ACHN (cell line): ENCODE results near the gene AKAP17A.
"Not testable (repeated sequence)": the region's sequence is repeated elsewhere in the genome, so short reads cannot be mapped to it uniquely, and the experiment has no call there.

Experiments used
- DNase-seq: peaks from one replicate; pipeline ENCODE4 v3.0.0-alpha.2; 2015
- in situ Hi-C: cut with HindIII; loops from 2 replicates; pipeline ENCODE4 v1.10.0; 2017; ENCODE audit warnings: low sequenced_read_pairs, low pct_ligation_motif_present, low pct_unique_long_range_greater_than_20kb

AKAP17A gene, protein sequence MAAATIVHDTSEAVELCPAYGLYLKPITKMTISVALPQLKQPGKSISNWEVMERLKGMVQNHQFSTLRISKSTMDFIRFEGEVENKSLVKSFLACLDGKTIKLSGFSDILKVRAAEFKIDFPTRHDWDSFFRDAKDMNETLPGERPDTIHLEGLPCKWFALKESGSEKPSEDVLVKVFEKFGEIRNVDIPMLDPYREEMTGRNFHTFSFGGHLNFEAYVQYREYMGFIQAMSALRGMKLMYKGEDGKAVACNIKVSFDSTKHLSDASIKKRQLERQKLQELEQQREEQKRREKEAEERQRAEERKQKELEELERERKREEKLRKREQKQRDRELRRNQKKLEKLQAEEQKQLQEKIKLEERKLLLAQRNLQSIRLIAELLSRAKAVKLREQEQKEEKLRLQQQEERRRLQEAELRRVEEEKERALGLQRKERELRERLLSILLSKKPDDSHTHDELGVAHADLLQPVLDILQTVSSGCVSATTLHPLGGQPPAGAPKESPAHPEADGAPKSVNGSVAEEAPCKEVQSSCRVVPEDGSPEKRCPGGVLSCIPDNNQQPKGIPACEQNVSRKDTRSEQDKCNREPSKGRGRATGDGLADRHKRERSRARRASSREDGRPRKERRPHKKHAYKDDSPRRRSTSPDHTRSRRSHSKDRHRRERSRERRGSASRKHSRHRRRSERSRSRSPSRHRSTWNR

DNA sequence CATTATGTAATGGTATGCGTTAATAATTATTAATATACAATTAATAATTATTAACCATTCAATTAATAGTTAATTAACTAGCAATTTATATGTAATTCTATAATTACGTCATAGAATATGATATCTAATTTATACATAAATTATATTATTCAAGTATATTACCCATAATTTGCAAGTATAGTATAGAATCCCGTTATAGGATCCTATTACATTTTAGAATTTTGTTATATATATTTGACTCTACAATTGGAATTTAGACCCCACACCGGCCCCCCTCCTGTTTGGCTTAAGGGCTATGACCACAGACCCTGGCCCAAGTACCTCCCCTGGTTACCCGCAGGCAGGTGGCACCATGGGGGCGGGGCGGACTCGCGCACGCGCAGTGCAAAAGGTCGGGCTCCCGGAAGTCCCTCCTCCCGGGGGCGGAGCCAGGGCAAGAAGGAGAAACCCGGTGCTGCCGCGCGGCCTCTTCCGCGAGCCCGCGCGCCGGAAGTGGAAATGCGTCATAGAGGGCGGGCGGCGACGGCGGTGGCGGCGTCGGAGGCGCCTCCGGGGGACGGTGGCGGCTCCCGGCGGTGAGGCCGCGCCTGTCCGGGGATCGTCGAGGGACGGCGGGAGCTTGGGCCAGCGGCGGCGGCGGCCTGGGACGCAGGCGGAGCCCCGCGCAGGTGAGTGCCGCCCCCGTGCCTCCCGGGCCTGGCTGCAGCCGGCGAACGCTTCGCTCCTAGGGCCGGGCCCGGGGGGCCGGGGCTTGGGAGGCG, at the start of gene AKAP17A:
Gene AKAP17A, plus strand, starts transcription at position 503 of the 761 bp plus-strand sequence. CDS start 1,859 bp downstream, outside the sequence.
- peak; percentile 79 for DNase-seq
- in situ Hi-C loops: no loop called here

DNA sequence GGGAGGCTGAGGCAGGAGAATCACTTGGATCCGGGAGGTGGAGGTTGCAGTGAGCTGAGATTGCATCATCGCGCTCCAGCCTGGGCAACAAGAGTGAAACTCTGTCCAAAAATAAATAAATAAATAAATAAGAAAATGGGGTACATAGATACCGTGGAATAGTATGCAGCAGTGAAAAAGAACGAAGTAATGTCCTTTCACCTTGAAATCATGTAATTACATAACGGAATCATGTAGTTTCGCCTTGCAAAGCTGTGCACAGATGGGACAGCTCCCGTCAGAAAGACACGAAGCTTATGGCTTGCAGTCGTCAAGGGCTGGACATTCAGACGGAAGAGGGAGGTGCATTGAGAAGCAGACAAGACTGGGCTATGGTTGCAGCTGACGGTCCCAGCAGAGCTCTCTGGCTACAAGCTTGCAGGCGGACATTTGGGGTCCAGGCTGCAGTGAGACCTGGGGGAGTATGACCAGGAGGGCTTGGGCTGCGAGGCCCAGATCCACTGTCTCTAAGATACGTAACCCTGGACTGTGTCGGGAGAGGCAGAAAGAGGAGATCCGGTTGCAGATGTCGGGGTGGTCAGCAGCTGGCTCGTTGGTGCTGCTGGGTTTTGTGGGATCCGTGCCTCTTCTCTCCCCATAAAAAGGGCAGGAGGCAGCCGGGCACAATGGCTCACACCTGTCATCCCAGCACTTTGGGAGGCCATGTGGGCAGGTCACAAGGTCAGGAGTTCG, 48.2 kb upstream of the AKAP17A start:
- DNase-seq: no peak
- in situ Hi-C loops: no loop called here

DNA sequence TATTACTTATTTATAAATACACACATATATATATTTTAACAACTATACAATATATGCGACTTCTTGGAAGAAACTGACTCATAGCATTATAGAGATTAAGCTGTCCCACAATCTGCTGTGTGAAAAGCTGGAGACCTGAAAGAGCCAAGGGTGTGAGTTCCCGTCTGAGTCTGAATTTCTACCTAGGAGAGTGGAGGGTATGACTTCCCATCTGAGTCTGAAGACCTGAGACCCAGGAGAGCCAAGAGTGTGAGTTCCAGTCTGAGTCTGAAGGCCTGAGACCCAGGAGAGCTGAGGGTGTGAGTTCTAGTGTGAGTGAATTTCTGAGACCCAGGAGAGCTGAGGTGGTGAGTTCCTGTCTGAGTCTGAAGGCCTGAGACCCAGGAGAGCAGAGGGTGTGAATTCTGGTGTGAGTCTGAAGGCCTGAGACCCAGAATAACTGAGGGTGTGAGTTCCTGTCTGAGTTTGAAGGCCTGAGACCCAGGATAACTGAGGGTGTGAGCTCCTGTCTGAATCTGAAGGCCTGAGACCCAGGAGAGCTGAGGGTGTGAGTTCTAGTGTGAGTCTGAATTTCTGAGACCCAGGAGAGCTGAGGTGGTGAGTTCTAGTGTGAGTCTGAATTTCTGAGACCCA, 45.5 kb upstream of the AKAP17A start:
- in situ Hi-C loops: no loop called here
- no peak for DNase-seq

DNA sequence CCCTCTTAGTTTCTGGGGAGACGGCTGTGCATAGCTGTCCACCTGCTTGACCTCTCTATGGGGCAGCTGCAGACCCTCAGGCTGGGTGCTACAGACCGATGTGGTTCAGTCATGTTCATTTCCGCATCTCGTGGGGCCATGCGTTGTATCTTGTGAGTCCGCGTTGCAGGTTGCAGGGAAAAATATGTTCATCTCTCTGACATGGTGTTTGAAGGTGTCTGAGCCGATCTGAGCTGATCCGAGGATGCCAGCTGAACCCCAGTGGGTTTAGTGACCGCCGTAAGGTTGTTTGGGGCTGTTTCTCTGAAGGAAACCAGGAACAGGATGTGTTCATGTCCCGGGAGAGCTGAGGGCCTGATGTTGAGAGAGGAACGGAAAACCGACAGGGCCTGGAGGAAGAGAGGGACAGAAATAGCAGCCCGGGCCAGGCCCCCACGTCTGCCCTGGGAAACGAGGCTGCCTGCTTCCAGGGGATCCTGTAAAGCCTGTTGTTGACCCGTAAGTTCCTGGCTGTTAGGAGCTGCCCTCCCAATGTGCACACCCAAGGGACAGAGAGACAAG, 44.6 kb upstream of the AKAP17A start:
- in situ Hi-C loops: no loop called here
- no peak for DNase-seq

DNA sequence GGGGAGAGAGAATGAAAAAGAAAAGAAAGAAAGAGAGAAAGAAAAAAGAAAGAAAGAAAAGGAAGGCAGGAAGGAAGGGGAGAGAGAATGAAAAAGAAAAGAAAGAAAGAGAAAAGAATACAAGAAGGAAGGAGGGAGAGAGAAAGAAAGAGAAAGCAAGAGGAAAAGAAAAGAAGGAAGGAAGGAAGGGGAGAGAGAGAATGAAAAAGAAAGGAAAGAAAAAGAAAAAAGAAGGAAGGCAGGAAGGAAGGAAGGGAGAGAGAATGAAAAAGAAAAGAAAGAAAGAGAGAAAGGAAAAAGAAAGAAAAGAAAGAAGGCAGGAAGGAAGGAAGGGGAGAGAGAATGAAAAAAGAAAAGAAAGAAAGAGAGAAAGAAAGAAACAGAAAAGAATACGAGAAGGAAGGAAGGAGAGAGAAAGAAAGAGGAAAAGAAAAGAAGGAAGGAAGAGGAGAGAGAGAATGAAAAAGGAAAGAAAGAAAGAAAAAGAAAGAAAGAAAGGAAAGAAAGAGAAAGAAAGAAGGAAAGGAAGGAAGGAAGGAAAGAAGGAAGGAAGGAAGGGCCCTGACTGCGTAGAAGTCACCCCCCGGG, 39.4 kb upstream of the AKAP17A start:
- in situ Hi-C loops: no loop called here
- DNase-seq: no peak

DNA sequence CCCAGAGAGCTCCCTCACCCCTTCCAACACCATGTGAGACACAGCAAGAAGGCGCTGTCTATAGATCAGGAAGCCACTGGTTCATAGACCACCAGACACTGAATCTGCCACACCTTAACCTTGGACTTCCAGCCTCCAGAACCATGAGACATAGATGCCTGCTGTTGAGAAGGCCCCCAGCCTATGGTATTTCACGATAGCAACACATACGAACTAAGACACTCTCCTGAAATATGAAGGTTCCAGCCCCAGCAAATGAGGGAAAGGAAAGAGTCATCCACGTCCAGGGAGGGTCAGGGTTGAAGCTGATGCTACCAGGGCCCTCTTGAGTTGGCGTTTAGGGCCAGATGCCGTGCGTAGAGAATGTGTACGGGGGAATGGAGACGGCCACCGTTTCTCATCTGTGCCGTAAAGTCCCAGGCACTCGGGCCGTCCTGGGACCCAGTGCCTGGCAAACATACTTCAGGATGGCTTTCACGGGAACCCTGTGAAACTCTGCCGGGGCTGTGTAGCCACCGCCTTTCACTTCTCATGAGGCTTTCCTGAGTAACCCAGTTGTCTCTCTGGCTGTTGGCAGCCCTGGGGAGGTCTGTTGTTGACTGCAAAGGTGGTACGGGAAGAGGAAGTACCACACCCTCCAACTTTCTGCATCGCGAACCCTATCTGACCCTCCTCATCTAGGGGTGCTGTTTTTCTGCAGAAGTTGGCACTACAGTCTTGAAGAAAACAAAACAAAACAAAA, 36.8 kb upstream of the AKAP17A start:
- DNase-seq: no peak
- in situ Hi-C loops: no loop called here

DNA sequence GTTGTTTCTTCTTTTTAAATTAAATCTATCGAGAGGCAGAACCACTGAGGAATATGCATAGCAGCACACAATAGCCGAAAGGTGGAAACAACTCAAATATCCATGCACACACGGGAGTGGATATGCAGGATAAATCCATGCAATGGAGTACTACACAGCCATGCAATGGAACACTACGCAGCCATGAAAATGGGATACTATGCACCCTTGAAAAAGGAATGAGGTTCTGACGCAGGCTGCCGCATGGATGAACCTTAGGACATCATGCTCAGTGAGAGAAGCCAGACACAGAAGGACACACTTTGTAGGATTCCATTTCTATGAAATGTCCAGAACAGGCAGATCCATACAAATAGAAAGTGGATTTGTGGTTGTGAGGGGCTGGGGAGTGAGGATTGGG, 36.0 kb upstream of the AKAP17A start:
- in situ Hi-C loops: no loop called here
- no peak for DNase-seq

DNA sequence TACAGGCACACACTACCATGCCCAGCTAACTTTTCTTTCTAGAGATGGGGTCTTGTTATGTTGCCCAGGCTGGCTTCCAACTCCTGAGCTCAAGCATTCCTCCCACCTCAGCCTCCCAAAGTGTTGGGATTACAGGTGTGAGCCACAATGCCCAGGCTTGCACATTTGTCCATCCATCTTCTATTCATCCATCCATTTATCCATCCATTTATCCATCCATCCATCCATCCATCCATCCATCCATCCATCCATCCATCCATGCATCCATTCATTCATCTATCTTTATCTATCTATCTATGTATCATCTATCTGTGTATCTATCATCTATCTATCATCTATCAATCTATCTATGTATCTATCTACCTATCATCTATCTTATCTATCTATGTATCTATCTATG, 34.0 kb upstream of the AKAP17A start:
- in situ Hi-C loops, DNase-seq: not testable (repeated sequence)

DNA sequence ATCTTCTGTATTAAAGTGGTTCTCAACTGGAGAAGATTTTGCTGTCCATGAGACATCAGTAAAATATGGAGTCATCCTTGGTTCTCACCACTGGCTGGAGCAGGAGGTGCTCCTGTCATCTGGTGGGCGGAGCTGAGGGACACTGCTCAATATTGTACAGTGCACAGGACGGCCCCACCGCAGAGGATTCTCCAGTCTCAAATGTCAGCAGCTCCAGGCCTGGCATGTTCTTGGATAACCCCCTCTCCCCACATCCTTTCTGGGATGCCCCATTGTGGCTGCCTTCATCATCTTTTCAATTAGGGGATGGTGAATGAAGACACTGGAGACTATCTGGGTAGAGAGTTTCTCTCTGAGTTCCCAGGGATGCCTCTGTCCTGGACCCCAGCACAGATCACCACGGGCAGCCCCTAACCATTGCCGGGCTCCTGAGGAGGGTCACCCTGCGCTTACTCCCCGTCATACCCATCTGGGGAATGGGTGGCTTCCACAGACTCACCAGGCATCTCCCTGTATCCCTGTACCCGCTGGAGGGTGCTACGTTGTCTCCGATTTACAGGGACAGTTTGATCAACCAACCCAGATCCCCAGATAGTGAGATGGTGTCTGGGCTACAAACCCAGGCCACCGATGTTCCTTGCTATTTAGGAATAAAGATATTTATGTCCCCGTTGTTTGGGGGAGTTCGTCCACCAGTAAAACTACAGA, 32.5 kb upstream of the AKAP17A start:
- in situ Hi-C loops: no loop called here
- DNase-seq: no peak

DNA sequence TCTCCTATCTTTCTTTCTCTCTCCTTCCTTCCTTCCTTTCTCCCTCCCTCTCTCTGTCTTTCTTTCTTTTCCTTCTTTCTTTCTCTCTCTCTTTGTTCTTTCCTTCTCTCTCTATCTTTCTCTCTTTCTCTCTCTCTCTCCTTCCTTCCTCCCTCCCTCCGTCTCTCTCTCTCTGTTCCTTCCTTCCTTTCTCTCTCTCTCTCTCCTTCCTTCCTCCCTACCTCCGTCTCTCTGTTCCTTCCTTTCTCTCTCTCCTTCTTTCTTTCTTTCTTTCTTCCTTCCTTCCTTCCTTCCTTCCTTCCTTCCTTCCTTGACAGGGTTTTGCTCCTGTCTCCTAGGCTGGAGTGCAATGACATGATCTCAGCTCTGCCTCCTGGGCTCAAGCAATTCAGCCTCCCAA, 30.2 kb upstream of the AKAP17A start:
- DNase-seq: no peak
- in situ Hi-C loops: no loop called here

DNA sequence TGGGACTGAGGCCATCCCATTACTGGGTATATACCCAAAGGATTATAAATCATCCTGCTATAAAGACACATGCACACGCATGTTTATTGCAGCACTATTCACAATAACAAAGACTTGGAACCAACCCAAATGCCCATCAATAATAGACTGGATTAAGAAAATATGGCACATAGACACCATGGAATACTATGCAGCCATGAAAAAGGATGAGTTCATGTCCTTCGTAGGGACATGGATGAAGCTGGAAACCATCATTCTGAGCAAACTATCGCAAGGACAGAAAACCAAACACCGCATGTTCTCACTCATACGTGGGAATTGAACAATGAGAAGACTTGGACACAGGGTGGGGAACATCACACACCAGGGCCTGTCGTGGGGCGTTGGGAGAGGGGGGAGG, 27.3 kb upstream of the AKAP17A start:
- DNase-seq, in situ Hi-C loops: not testable (repeated sequence)

DNA sequence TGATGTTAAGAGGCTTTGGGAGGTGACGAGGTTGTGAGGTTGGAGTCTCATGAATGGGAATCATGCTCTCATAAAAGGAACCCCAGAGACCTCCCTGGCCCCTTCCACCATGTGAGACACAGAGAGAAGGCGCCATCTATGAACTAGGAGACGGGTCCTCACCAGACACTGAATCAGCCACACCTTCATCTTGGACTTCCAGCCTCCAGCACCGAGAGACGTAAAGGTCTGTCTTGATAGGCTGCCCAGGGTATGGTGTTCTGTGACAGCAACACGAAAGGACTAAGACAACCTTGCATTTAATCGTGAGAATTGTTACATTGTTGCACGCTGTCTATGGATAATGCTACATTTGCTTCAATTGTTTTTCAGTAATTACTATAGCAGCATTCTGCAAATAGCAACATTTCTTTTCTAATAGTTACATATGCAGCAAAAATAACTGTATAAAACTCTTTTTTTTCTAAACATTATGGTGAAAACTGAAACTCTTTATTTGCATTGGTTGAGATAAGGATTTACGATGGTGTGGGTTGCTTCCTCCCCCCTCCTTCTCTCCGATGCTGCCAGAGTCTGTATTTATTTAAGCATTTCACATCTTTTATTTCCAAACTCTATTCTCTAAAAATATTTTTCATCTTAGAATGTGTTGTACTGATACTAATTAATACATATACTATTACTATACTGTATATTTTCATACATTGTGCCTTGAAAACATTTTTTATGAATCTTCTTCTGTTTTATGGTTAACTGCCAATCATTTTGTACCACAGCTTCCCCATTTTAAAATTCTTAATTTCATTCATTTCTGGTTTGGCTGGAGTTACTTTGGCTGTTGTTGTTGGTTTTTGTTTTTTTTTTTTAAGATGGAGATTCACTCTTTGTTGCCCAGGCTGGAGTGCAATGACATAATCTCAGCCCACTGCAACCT, 26.4 kb upstream of the AKAP17A start:
- in situ Hi-C loops: no loop called here
- no peak for DNase-seq

DNA sequence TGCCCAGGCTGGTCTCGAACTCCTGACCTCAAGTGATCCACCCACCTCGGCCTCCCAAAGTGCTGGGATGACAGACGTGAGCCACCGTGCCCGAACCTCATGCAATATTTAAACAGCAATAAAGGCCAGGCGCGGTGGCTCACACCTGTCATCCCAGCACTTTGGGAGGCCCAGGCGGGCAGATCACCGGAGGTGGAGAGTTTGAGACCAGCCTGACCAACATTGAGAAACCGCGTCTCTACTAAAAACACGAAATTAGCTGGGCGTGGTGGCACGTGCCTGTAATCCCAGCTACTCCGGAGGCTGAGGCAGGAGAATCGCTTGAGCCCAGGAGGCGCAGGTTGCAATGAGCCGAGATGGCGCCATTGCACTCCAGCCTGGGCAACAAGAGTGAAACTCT, 17.2 kb upstream of the AKAP17A start:
- in situ Hi-C loops, DNase-seq: not testable (repeated sequence)

DNA sequence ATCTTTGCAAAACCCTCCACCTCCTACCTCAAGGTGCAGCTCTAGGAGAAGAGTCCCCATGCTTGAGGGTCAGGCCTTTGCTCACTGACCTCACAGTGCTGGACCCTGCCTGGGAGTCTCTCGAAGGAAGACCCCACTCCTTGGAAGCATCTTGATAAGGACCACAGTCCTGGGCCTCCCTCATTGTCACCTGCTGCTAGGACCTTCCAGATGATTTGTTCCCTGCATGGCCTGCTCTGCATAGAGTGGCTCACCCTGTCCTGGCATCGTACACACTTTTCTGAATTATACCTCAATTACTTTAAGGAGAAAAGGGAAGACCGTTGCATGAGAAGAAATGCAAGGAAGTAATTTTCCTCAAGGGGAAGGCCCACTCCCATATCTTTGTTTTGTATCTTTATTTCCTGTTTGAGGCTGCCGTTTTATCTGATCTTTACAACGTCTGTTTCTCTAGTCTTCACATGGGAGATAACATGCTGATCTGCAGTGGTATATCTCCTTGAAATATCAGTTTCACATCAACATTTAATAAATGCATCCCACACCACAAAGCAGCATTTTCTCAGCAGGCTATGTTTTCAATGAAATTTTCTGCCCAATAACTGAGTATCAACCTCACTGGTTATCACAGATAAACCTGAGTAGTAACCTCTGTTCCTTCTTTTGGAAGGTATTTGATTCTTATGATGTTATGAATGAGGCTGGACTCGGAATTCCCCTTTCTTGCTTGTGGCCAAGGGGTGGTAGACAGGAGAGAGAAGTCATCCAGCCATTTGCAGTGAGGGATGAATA, 15.0 kb upstream of the AKAP17A start:
- in situ Hi-C loops: no loop called here
- DNase-seq: no peak

DNA sequence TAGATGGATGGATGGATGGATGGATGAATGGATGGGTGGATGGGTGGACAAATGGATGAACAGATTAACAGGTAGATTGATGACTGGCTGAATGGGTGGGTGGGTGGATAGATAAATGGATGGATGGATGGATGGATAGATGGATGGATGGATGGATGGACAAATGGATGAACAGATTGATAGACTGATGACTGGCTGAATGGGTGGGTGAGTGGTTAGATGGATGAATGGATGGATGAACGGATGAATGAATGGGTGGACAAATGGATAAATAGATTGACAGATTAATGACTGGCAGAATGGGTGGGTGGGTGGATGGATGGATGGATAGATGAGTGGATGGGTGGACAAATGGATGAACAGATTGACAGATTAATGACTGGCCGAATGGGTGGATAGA, 13.6 kb upstream of the AKAP17A start:
- in situ Hi-C loops: no loop called here

More for the DNA sequence above, 13.6 kb upstream of the AKAP17A start:
- no peak for DNase-seq
